ENCODE data around the gene MUC2.

DNA sequence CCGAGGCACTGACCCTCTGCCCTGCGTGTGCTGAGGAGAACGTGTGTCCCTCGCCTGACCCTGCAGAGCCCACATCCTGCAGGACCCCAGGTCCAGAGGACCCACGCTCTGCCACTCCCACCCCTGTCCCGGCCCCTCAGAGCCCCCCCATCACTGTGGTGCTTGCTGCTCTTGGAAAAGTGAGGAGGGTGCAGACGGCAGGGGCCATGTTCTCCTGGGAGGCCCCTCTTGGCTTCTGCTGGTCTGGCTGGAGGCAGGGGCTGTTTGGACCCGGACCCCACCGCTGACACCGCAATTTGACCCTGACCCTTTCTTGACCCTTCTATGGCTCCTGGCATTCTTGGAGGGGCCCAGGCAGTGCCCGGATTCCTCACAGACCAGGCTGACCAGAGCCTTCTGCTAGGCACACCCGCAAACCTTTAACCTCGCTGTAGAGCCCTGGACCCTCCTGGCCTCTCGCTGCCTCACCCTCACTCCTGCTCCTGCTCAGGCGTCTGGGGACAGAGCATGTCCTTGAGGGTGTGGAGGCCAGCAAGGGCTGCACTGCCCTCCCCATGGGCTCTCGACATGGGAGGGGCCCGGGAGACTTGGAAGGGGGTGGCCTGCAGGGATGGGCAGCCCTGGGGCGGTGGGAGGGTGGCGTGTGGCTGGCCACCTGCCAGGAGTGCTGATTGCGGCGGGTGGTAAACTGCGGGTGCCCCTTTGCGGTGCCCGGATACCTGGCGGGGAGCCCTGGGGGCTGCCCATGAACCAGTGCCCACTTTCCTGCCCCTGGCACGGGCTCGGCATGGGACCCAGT lies 46.1 kb downstream of the MUC2 start:
- TF ChIP-seq, protein P1, sequence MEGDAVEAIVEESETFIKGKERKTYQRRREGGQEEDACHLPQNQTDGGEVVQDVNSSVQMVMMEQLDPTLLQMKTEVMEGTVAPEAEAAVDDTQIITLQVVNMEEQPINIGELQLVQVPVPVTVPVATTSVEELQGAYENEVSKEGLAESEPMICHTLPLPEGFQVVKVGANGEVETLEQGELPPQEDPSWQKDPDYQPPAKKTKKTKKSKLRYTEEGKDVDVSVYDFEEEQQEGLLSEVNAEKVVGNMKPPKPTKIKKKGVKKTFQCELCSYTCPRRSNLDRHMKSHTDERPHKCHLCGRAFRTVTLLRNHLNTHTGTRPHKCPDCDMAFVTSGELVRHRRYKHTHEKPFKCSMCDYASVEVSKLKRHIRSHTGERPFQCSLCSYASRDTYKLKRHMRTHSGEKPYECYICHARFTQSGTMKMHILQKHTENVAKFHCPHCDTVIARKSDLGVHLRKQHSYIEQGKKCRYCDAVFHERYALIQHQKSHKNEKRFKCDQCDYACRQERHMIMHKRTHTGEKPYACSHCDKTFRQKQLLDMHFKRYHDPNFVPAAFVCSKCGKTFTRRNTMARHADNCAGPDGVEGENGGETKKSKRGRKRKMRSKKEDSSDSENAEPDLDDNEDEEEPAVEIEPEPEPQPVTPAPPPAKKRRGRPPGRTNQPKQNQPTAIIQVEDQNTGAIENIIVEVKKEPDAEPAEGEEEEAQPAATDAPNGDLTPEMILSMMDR (IDR thresholded peaks at IDR 0.05), result no peak
- TF ChIP-seq POLR2A (IDR thresholded peaks at IDR 0.05), result no peak
